Panc1 (cell line): ENCODE data around the gene CMTM8.

Source experiments
- CTCF ChIP-seq: fragments of 450-650 bp; IDR thresholded peaks from 2 replicates; pipeline ENCODE4 v1.5.1; 2017; ENCODE audit warnings: mild to moderate bottlenecking
- POLR2AphosphoS5 ChIP-seq: IDR thresholded peaks from 2 replicates; pipeline ENCODE4 v1.6.1; 2012; ENCODE audit warnings: mild to moderate bottlenecking, low read depth, low read length, moderate library complexity
- REST ChIP-seq, 2 experiments: IDR thresholded peaks; 2 replicates each; pipeline ENCODE4 v1.6.1; 2011 to 2012; ENCODE audit warnings: low read depth in 2 of 2, control low read depth in 1 of 2, low read length in 1 of 2, mild to moderate bottlenecking in 1 of 2, moderate library complexity in 1 of 2; ENCODE audit not compliant: insufficient read depth in 1 of 2
- TCF7L2 ChIP-seq: IDR thresholded peaks from 2 replicates; pipeline ENCODE4 v1.6.1; 2011; ENCODE audit warnings: mild to moderate bottlenecking, low read depth, low read length, inconsistent platforms

GRCh38 chr3:32217339-32217738 is 21.1 kb upstream of the CMTM8 start:
- TF ChIP-seq CTCF (no peak), TCF7L2 (no peak), REST (IDR thresholded peaks at IDR 0.05; ENCODE audit: insufficient read depth in 1 of 2, low read depth in 2 of 2, low read length in 1 of 2) (no peak), POLR2AphosphoS5 (no peak)
